ENCODE measurements around the gene CARMIL1.

Gene CARMIL1

GRCh38 chr6:25564943-25565342 lies 285.8 kb downstream of the CARMIL1 start:
- FAIRE-seq: no peak
- no peak for TF ChIP-seq CTCF (IDR thresholded peaks at IDR 0.05; ENCODE audit: insufficient read depth, missing control alignments)
- DNase-seq (ENCODE audit: insufficient read length, low spot score): no peak

- TF ChIP-seq CTCF (IDR thresholded peaks at IDR 0.05; ENCODE audit: insufficient read depth, missing control alignments): no peak
- no peak for FAIRE-seq
- DNase-seq (ENCODE audit: insufficient read length, low spot score): no peak
Measured at GRCh38 chr6:25570578-25570977, 291.4 kb downstream of the CARMIL1 start.

- DNase-seq (ENCODE audit: insufficient read length, low spot score) (no peak), FAIRE-seq (no peak)
- TF ChIP-seq CTCF (IDR thresholded peaks at IDR 0.05; ENCODE audit: insufficient read depth, missing control alignments): no peak
Measured at GRCh38 chr6:25576919-25577318, 297.7 kb downstream of the CARMIL1 start.

GRCh38 chr6:25578538-25578937 lies 299.4 kb downstream of the CARMIL1 start:
- TF ChIP-seq CTCF (IDR thresholded peaks at IDR 0.05; ENCODE audit: insufficient read depth, missing control alignments): no peak
- FAIRE-seq: no peak
- DNase-seq (ENCODE audit: insufficient read length, low spot score): no peak

GRCh38 chr6:25579391-25579883 lies 300.3 kb downstream of the CARMIL1 start:
- DNase-seq (ENCODE audit: insufficient read length, low spot score) (no peak), FAIRE-seq (no peak)
- no peak for TF ChIP-seq CTCF (IDR thresholded peaks at IDR 0.05; ENCODE audit: insufficient read depth, missing control alignments)

- DNase-seq (ENCODE audit: insufficient read length, low spot score): no peak
- TF ChIP-seq CTCF (IDR thresholded peaks at IDR 0.05; ENCODE audit: insufficient read depth, missing control alignments): no peak
- FAIRE-seq: no peak
Measured at GRCh38 chr6:25579902-25580495, 300.8 kb downstream of the CARMIL1 start.

GRCh38 chr6:25582101-25582500 lies 302.9 kb downstream of the CARMIL1 start:
- DNase-seq (ENCODE audit: insufficient read length, low spot score) (no peak), FAIRE-seq (no peak)
- no peak for TF ChIP-seq CTCF (IDR thresholded peaks at IDR 0.05; ENCODE audit: insufficient read depth, missing control alignments)
